ENCODE data around the gene ACKR1. TPM values are rescaled to one million over a fixed set of nuclear protein-coding genes. Genes with fewer than 3 reads are reported as not detected.

Gene ACKR1
- total RNA-seq, 1 experiment from 2014 or later = 0.63 TPM

DNA sequence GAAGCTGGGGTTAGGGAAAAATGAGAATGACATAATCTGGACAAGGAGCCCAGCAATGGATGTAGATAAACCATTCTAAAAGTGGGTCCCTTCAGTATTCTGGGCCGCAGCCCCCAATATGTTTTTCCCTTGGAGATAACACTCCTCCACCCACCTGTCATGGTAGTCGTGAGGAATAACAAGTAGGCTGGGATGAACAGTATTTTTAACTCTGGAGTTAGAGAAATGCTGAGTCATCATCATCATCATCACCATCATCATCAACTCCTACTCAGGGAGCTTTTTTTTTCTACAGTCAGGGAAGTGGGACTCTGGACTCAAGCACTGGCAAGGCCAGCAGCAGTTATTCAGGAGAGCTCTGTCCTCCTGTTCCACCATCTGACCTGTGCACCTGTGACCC lies 20.5 kb upstream of the ACKR1 start (continued):
- TF ChIP-seq, protein P1, sequence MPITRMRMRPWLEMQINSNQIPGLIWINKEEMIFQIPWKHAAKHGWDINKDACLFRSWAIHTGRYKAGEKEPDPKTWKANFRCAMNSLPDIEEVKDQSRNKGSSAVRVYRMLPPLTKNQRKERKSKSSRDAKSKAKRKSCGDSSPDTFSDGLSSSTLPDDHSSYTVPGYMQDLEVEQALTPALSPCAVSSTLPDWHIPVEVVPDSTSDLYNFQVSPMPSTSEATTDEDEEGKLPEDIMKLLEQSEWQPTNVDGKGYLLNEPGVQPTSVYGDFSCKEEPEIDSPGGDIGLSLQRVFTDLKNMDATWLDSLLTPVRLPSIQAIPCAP (CRISPR knock-in tag; IDR thresholded peaks at IDR 0.05) = no peak
- TF ChIP-seq NFE2L1 (CRISPR knock-in tag; IDR thresholded peaks at IDR 0.05) (0 out of 2 replicates have a peak, but pooled peaks have one; percentile 21), KAT7 (CRISPR knock-in tag; IDR thresholded peaks at IDR 0.05; ENCODE audit: borderline replicate concordance) (no peak)

DNA sequence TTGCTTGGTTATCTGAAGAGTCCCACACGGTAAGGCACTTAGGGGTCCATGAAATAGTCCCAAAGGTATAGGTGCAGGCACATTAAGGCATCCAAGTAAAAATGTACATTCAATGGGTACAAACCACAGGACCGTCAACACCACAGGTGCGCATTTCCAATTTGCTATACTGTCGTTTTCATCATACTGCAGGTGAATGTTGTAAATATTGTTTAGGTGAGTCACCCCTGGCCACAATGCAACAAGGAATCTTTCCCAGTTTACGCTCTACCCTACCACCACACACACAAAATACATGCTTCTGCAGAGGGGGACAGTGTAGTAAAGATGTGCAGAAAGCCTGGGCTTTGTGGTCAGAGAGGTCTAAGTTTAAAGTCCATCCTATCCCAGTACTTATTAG lies 19.6 kb upstream of the ACKR1 start:
- Mint-ChIP-seq H3K4me3 (no peak overlapping the region), H3K4me1 (peaks cover 45% of the 10 kb centered on the region), H3K36me3 (no peaks in the 10 kb centered on the region), H3K27me3 (ENCODE audit: low read depth) (peaks cover 3% of the 10 kb centered on the region), H3K9me3 (no peaks in the 10 kb centered on the region), H3K27ac (no peak overlapping the region)
- ChIA-PET CTCF (no interaction called here), POLR2A (no interaction called here)
- DNase-seq (ENCODE audit: low spot score) = no peak
- ATAC-seq = no peak
- TF ChIP-seq, protein P2, sequence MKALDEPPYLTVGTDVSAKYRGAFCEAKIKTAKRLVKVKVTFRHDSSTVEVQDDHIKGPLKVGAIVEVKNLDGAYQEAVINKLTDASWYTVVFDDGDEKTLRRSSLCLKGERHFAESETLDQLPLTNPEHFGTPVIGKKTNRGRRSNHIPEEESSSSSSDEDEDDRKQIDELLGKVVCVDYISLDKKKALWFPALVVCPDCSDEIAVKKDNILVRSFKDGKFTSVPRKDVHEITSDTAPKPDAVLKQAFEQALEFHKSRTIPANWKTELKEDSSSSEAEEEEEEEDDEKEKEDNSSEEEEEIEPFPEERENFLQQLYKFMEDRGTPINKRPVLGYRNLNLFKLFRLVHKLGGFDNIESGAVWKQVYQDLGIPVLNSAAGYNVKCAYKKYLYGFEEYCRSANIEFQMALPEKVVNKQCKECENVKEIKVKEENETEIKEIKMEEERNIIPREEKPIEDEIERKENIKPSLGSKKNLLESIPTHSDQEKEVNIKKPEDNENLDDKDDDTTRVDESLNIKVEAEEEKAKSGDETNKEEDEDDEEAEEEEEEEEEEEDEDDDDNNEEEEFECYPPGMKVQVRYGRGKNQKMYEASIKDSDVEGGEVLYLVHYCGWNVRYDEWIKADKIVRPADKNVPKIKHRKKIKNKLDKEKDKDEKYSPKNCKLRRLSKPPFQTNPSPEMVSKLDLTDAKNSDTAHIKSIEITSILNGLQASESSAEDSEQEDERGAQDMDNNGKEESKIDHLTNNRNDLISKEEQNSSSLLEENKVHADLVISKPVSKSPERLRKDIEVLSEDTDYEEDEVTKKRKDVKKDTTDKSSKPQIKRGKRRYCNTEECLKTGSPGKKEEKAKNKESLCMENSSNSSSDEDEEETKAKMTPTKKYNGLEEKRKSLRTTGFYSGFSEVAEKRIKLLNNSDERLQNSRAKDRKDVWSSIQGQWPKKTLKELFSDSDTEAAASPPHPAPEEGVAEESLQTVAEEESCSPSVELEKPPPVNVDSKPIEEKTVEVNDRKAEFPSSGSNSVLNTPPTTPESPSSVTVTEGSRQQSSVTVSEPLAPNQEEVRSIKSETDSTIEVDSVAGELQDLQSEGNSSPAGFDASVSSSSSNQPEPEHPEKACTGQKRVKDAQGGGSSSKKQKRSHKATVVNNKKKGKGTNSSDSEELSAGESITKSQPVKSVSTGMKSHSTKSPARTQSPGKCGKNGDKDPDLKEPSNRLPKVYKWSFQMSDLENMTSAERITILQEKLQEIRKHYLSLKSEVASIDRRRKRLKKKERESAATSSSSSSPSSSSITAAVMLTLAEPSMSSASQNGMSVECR (CRISPR knock-in tag; IDR thresholded peaks at IDR 0.05; ENCODE audit: borderline replicate concordance) = no peak
- TF ChIP-seq RORB (CRISPR knock-in tag; IDR thresholded peaks at IDR 0.05) = no peak
- TF ChIP-seq, protein P3, sequence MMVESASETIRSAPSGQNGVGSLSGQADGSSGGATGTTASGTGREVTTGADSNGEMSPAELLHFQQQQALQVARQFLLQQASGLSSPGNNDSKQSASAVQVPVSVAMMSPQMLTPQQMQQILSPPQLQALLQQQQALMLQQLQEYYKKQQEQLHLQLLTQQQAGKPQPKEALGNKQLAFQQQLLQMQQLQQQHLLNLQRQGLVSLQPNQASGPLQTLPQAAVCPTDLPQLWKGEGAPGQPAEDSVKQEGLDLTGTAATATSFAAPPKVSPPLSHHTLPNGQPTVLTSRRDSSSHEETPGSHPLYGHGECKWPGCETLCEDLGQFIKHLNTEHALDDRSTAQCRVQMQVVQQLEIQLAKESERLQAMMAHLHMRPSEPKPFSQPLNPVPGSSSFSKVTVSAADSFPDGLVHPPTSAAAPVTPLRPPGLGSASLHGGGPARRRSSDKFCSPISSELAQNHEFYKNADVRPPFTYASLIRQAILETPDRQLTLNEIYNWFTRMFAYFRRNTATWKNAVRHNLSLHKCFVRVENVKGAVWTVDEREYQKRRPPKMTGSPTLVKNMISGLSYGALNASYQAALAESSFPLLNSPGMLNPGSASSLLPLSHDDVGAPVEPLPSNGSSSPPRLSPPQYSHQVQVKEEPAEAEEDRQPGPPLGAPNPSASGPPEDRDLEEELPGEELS (CRISPR knock-in tag; IDR thresholded peaks at IDR 0.05) = no peak
- no peak for TF ChIP-seq NR3C1 (CRISPR knock-in tag; conservative IDR thresholded peaks at IDR 0.05; ENCODE audit: low read depth)
- TF ChIP-seq, protein P4, sequence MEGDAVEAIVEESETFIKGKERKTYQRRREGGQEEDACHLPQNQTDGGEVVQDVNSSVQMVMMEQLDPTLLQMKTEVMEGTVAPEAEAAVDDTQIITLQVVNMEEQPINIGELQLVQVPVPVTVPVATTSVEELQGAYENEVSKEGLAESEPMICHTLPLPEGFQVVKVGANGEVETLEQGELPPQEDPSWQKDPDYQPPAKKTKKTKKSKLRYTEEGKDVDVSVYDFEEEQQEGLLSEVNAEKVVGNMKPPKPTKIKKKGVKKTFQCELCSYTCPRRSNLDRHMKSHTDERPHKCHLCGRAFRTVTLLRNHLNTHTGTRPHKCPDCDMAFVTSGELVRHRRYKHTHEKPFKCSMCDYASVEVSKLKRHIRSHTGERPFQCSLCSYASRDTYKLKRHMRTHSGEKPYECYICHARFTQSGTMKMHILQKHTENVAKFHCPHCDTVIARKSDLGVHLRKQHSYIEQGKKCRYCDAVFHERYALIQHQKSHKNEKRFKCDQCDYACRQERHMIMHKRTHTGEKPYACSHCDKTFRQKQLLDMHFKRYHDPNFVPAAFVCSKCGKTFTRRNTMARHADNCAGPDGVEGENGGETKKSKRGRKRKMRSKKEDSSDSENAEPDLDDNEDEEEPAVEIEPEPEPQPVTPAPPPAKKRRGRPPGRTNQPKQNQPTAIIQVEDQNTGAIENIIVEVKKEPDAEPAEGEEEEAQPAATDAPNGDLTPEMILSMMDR (IDR thresholded peaks at IDR 0.05) = no peak
- no peak for TF ChIP-seq FOXJ3 (CRISPR knock-in tag; IDR thresholded peaks at IDR 0.05; ENCODE audit: borderline replicate concordance)
- TF ChIP-seq, protein P5, sequence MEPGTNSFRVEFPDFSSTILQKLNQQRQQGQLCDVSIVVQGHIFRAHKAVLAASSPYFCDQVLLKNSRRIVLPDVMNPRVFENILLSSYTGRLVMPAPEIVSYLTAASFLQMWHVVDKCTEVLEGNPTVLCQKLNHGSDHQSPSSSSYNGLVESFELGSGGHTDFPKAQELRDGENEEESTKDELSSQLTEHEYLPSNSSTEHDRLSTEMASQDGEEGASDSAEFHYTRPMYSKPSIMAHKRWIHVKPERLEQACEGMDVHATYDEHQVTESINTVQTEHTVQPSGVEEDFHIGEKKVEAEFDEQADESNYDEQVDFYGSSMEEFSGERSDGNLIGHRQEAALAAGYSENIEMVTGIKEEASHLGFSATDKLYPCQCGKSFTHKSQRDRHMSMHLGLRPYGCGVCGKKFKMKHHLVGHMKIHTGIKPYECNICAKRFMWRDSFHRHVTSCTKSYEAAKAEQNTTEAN (CRISPR knock-in tag; IDR thresholded peaks at IDR 0.05) = no peak
- TF ChIP-seq, protein P6, sequence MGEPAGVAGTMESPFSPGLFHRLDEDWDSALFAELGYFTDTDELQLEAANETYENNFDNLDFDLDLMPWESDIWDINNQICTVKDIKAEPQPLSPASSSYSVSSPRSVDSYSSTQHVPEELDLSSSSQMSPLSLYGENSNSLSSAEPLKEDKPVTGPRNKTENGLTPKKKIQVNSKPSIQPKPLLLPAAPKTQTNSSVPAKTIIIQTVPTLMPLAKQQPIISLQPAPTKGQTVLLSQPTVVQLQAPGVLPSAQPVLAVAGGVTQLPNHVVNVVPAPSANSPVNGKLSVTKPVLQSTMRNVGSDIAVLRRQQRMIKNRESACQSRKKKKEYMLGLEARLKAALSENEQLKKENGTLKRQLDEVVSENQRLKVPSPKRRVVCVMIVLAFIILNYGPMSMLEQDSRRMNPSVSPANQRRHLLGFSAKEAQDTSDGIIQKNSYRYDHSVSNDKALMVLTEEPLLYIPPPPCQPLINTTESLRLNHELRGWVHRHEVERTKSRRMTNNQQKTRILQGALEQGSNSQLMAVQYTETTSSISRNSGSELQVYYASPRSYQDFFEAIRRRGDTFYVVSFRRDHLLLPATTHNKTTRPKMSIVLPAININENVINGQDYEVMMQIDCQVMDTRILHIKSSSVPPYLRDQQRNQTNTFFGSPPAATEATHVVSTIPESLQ (CRISPR knock-in tag; IDR thresholded peaks at IDR 0.05) = no peak
- TF ChIP-seq, protein P7, sequence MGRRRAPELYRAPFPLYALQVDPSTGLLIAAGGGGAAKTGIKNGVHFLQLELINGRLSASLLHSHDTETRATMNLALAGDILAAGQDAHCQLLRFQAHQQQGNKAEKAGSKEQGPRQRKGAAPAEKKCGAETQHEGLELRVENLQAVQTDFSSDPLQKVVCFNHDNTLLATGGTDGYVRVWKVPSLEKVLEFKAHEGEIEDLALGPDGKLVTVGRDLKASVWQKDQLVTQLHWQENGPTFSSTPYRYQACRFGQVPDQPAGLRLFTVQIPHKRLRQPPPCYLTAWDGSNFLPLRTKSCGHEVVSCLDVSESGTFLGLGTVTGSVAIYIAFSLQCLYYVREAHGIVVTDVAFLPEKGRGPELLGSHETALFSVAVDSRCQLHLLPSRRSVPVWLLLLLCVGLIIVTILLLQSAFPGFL (CRISPR knock-in tag; IDR thresholded peaks at IDR 0.05; ENCODE audit: borderline replicate concordance) = no peak
- no peak for TF ChIP-seq TCF7 (CRISPR knock-in tag; IDR thresholded peaks at IDR 0.05; ENCODE audit: low read depth)
- TF ChIP-seq OVOL2 (CRISPR knock-in tag; IDR thresholded peaks at IDR 0.05; ENCODE audit: borderline replicate concordance) = no peak
- no peak for TF ChIP-seq MYBL2 (CRISPR knock-in tag; IDR thresholded peaks at IDR 0.05)
- TF ChIP-seq, protein P8, sequence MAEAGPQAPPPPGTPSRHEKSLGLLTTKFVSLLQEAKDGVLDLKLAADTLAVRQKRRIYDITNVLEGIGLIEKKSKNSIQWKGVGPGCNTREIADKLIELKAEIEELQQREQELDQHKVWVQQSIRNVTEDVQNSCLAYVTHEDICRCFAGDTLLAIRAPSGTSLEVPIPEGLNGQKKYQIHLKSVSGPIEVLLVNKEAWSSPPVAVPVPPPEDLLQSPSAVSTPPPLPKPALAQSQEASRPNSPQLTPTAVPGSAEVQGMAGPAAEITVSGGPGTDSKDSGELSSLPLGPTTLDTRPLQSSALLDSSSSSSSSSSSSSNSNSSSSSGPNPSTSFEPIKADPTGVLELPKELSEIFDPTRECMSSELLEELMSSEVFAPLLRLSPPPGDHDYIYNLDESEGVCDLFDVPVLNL (CRISPR knock-in tag; IDR thresholded peaks at IDR 0.05; ENCODE audit: borderline replicate concordance, low read depth) = no peak
- TF ChIP-seq, protein P9, sequence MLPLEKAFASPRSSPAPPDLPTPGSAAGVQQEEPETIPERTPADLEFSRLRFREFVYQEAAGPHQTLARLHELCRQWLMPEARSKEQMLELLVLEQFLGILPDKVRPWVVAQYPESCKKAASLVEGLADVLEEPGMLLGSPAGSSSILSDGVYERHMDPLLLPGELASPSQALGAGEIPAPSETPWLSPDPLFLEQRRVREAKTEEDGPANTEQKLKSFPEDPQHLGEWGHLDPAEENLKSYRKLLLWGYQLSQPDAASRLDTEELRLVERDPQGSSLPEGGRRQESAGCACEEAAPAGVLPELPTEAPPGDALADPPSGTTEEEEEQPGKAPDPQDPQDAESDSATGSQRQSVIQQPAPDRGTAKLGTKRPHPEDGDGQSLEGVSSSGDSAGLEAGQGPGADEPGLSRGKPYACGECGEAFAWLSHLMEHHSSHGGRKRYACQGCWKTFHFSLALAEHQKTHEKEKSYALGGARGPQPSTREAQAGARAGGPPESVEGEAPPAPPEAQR (CRISPR knock-in tag; IDR thresholded peaks at IDR 0.05) = no peak
- TF ChIP-seq MXD4 (CRISPR knock-in tag; IDR thresholded peaks at IDR 0.05; ENCODE audit: borderline replicate concordance) = no peak
- no peak for TF ChIP-seq CBFB (CRISPR knock-in tag; IDR thresholded peaks at IDR 0.05; ENCODE audit: low read depth)
- no peak for TF ChIP-seq SMAD4 (CRISPR knock-in tag; IDR thresholded peaks at IDR 0.05)
